ENCODE measurements around the gene RAB43. TPM values are rescaled to one million over a fixed set of nuclear protein-coding genes. Genes with fewer than 3 reads are reported as not detected.

Gene RAB43
- total RNA-seq, 3 donors from 2014 or later (not counting 1 experiment from before 2014, with no cell fraction given): 36.5 to 47.2 (median 38.3) TPM

DNA sequence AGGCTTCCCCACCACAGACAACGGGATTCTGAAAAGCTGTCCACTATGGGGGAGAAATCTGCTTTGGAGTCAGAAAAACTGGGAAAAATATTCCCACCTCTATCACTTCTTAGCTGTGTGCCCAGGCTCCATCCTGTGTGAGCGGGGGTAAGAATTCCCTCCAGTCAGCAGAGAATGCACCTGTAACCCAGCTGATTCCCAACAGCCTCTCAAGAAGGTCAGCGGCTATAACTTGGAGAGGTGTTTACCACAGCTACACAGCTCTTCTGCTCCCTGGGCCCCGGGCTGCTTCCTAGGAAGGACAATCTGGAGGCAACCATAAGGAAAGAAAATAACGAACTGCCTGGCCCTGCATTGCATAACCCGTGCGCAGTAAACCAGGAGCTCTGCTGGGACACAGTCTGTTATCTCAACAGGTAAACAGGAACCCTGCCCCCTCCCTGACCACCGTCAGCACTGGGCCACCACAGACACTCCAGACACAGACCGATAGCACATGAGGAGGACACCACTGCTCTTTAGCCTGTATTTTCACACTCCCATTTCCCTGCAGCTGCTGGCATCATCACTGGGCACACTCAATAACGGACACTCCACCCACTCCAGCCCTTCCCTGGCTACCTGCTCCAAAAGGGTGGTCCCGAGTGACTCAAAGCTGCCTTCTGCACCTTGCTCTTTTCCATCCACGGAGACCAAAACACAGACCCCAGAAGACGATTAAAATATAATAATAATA, 2.1 kb downstream of the RAB43 start:
- no peaks in the 10 kb centered on the region for H3K36me3 Mint-ChIP-seq
- H3K9me3 Mint-ChIP-seq: no peaks in the 10 kb centered on the region
- H3K27ac Mint-ChIP-seq: peak overlapping the region; percentile 74 to 87
- intact Hi-C loops (cut with micrococcal nuclease): loop anchor here (1.0 to 2.0 kb wide), 6 partner anchors 42 to 130 kb away; partner anchors contain the start of genes CNBP, COPG1 and ISY1
- TF ChIP-seq, protein P1, sequence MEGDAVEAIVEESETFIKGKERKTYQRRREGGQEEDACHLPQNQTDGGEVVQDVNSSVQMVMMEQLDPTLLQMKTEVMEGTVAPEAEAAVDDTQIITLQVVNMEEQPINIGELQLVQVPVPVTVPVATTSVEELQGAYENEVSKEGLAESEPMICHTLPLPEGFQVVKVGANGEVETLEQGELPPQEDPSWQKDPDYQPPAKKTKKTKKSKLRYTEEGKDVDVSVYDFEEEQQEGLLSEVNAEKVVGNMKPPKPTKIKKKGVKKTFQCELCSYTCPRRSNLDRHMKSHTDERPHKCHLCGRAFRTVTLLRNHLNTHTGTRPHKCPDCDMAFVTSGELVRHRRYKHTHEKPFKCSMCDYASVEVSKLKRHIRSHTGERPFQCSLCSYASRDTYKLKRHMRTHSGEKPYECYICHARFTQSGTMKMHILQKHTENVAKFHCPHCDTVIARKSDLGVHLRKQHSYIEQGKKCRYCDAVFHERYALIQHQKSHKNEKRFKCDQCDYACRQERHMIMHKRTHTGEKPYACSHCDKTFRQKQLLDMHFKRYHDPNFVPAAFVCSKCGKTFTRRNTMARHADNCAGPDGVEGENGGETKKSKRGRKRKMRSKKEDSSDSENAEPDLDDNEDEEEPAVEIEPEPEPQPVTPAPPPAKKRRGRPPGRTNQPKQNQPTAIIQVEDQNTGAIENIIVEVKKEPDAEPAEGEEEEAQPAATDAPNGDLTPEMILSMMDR (IDR thresholded peaks at IDR 0.05): no peak
- peak overlapping the region; percentile 87 for H3K4me3 Mint-ChIP-seq
- Histone ChIP-seq H3K27ac (ENCODE audit: low read length) (peak overlapping the region; percentile 88), H3K27me3 (ENCODE audit: control insufficient read depth, insufficient read depth, low read length) (no peaks in the 10 kb centered on the region), H3K36me3 (ENCODE audit: control insufficient read depth, insufficient read depth, low read length) (peaks cover 11% of the 10 kb centered on the region), H3K4me3 (ENCODE audit: low read length) (peak overlapping the region; percentile 92), H3K9me3 (ENCODE audit: control insufficient read depth, insufficient read depth, low read length) (no peaks in the 10 kb centered on the region), H3K4me1 (ENCODE audit: control insufficient read depth, insufficient read depth, low read length) (peaks cover 65% of the 10 kb centered on the region)
- no peaks in the 10 kb centered on the region for H3K27me3 Mint-ChIP-seq (ENCODE audit: low read depth in 2 of 2)
- H3K4me1 Mint-ChIP-seq: peaks cover 60 to 67% of the 10 kb centered on the region in 2 donors
- DNase-seq (peak in 1 of 2 donors; percentile 31), ATAC-seq (no peak)
- WGBS (ENCODE audit: insufficient coverage): 27% methylated on average over 12 of the region's 13 CpGs

DNA sequence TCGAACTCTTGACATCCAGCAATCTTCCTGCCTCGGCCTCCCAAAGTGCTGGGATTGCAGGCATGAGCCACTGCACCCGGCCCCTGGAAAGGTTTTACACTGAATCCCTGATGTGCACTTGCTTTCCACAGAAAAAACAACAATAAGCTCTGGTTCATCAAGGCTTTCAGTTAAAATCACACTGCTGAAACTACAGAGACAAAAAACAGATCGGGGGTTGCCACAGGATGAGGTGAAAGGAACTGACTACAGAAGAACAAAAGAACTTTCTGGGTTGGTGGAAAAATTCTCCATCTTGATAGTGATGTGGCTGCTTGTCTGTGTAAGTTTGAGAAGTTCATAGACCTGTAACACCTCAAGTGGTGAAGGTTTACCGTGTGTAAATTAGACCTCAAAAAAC, 2.9 kb downstream of the RAB43 start:
- DNase-seq (peak in 1 of 2 donors; percentile 89), ATAC-seq (peak in 2 of 3 donors; percentile 6 to 19)
- H3K36me3 Mint-ChIP-seq: no peaks in the 10 kb centered on the region
- peaks cover 15% of the 10 kb centered on the region for H3K36me3 ChIP-seq (ENCODE audit: control insufficient read depth, insufficient read depth, low read length)
- no peaks in the 10 kb centered on the region for H3K9me3 Mint-ChIP-seq
- intact Hi-C loops (cut with micrococcal nuclease): no loop called here
- peak overlapping the region; percentile 2 for H3K4me3 ChIP-seq (ENCODE audit: low read length)
- H3K4me1 ChIP-seq (ENCODE audit: control insufficient read depth, insufficient read depth, low read length): peaks cover 70% of the 10 kb centered on the region
- no peaks in the 10 kb centered on the region for H3K27me3 ChIP-seq (ENCODE audit: control insufficient read depth, insufficient read depth, low read length)
- WGBS (ENCODE audit: insufficient coverage): 54% methylated on average over 4 of the region's 5 CpGs
- peak overlapping the region; percentile 88 for H3K27ac ChIP-seq (ENCODE audit: low read length)
- no peaks in the 10 kb centered on the region for H3K9me3 ChIP-seq (ENCODE audit: control insufficient read depth, insufficient read depth, low read length)
- peaks cover 63 to 75% of the 10 kb centered on the region in 2 donors for H3K4me1 Mint-ChIP-seq
- no peaks in the 10 kb centered on the region for H3K27me3 Mint-ChIP-seq (ENCODE audit: low read depth in 2 of 2)
- peak overlapping the region; percentile 74 to 87 for H3K27ac Mint-ChIP-seq
- peak overlapping the region; percentile 87 for H3K4me3 Mint-ChIP-seq
- TF ChIP-seq, protein P1 (IDR thresholded peaks at IDR 0.05): no peak

DNA sequence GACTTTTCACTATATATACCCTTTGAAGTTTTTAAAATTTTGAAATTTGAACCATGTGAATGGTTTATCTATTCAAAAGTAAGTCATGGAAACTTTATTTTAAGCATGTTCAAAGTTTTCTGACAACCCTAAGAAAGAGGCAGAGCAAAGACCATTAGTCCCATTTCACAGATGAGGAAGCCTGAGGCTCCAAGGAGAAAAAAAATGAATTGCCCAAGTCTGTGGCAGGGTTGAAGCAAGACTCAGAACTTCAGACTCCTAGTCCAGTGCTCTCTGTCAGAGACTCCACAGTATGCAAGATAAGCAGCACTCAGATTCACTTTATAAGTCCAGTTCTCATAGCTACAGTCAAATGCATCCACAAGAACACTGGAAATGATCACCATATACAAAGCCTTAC, 4.5 kb downstream of the RAB43 start:
- peak overlapping the region; percentile 37 for H3K4me3 Mint-ChIP-seq
- no peaks in the 10 kb centered on the region for H3K27me3 ChIP-seq (ENCODE audit: control insufficient read depth, insufficient read depth, low read length)
- peaks cover 57% of the 10 kb centered on the region for H3K4me1 ChIP-seq (ENCODE audit: control insufficient read depth, insufficient read depth, low read length)
- TF ChIP-seq, protein P1 (IDR thresholded peaks at IDR 0.05): no peak
- no peak overlapping the region for H3K4me3 ChIP-seq (ENCODE audit: low read length)
- intact Hi-C loops (cut with micrococcal nuclease): no loop called here
- ATAC-seq (no peak), DNase-seq (no peak)
- H3K27ac ChIP-seq (ENCODE audit: low read length): no peak overlapping the region
- H3K9me3 Mint-ChIP-seq: no peaks in the 10 kb centered on the region
- H3K27me3 Mint-ChIP-seq (ENCODE audit: low read depth in 2 of 2): no peaks in the 10 kb centered on the region
- peaks cover 20% of the 10 kb centered on the region for H3K36me3 ChIP-seq (ENCODE audit: control insufficient read depth, insufficient read depth, low read length)
- H3K27ac Mint-ChIP-seq: peak overlapping the region; percentile 74 to 87
- H3K4me1 Mint-ChIP-seq: peaks cover 53 to 61% of the 10 kb centered on the region in 2 donors
- H3K36me3 Mint-ChIP-seq: no peaks in the 10 kb centered on the region
- no peaks in the 10 kb centered on the region for H3K9me3 ChIP-seq (ENCODE audit: control insufficient read depth, insufficient read depth, low read length)

All from natural killer cell (primary cell).